HepG2 (cell line): ENCODE results near the gene SLC29A1. TPM values are rescaled to one million over a fixed set of nuclear protein-coding genes. Genes with fewer than 3 reads are reported as not detected.

Experiments
- HOXA3 ChIP-seq: sonication (generic); formaldehyde crosslinking; IDR thresholded peaks from 2 replicates; pipeline ENCODE4 v1.5.0; 2020; ENCODE audit warnings: missing genetic modification reagents
- HOXA9 ChIP-seq: sonication (generic); formaldehyde crosslinking; IDR thresholded peaks from 2 replicates; pipeline ENCODE4 v1.8.1; 2022; ENCODE audit warnings: missing genetic modification reagents, mild to moderate bottlenecking, moderate library complexity, borderline replicate concordance
- KDM3A ChIP-seq: IDR thresholded peaks from 2 replicates; pipeline ENCODE4 v1.6.1; 2018; ENCODE audit warnings: low read depth, missing compliant biosample characterization
- MAZ ChIP-seq, 2 experiments: sonication (generic) in 1 of 2; formaldehyde crosslinking in 1 of 2; IDR thresholded peaks; 2 replicates each; pipeline versions ENCODE4 v1.5.0 to v1.6.1; 2012 to 2020; ENCODE audit warnings: low read depth in 2 of 2, mild to moderate bottlenecking in 2 of 2, borderline replicate concordance in 1 of 2, improper control_type of control experiment in 1 of 2, low read length in 1 of 2, missing genetic modification reagents in 1 of 2, moderate library complexity in 1 of 2
- POGK ChIP-seq: sonication (generic); formaldehyde crosslinking; conservative IDR thresholded peaks from 2 replicates; pipeline ENCODE4 v1.8.0; 2022; ENCODE audit warnings: mild to moderate bottlenecking, moderate library complexity, missing genetic modification reagents
- POLR2G ChIP-seq: fragments of 200-400 bp; formaldehyde crosslinking; IDR thresholded peaks from 2 replicates; pipeline ENCODE4 v1.6.1; 2018; ENCODE audit warnings: mild to moderate bottlenecking, low read depth, low read length, moderate library complexity
- RBM39 ChIP-seq: fragments of 200-400 bp; formaldehyde crosslinking; IDR thresholded peaks from one replicate; pipeline ENCODE4 v1.6.1; 2018; ENCODE audit warnings: antibody characterized with exemption, mild to moderate bottlenecking, low read depth, low read length; ENCODE audit not compliant: poor library complexity, severe bottlenecking
- RNF219 ChIP-seq: sonication (generic); formaldehyde crosslinking; IDR thresholded peaks from 2 replicates; pipeline ENCODE4 v1.5.0; 2020; ENCODE audit warnings: mild to moderate bottlenecking, missing genetic modification reagents
- ZFX ChIP-seq: sonication (generic); formaldehyde crosslinking; IDR thresholded peaks from 2 replicates; pipeline ENCODE4 v1.4.0; 2020; ENCODE audit warnings: mild to moderate bottlenecking, low read depth, missing genetic modification reagents, moderate library complexity
- ZHX1 ChIP-seq: sonication (generic); formaldehyde crosslinking; IDR thresholded peaks from 2 replicates; pipeline ENCODE4 v1.8.1; 2022; ENCODE audit warnings: low read depth, mild to moderate bottlenecking, missing genetic modification reagents
- ZNF18 ChIP-seq: sonication (generic); formaldehyde crosslinking; IDR thresholded peaks from 2 replicates; pipeline ENCODE4 v1.8.0; 2022; ENCODE audit warnings: mild to moderate bottlenecking, missing genetic modification reagents; ENCODE audit not compliant: insufficient replicate concordance
- ZNF567 ChIP-seq: sonication (generic); formaldehyde crosslinking; IDR thresholded peaks from 2 replicates; pipeline ENCODE4 v1.8.1; 2023; ENCODE audit warnings: mild to moderate bottlenecking, missing genetic modification reagents, borderline replicate concordance
- ZNF839 ChIP-seq: sonication (generic); formaldehyde crosslinking; IDR thresholded peaks from 2 replicates; pipeline ENCODE4 v1.4.0; 2020; ENCODE audit warnings: missing genetic modification reagents, mild to moderate bottlenecking, borderline replicate concordance
- ZNF850 ChIP-seq: sonication (generic); formaldehyde crosslinking; conservative IDR thresholded peaks from 2 replicates; pipeline ENCODE4 v1.9.0; 2021; ENCODE audit warnings: mild to moderate bottlenecking, missing genetic modification reagents
- polyA plus RNA-seq, 8 experiments: library from polyadenylated mRNA; depleted of rRNA in 3 of 8; stranded (reverse) in 7 of 8; unstranded in 1 of 8; fragments of >200 nt; fragmentation: Illumina TruSeq in 4 of 8; extraction: Trizol in 4 of 8; gene quantifications; 2 replicates each; pipeline versions ENCODE4 v1.2.1 to v1.2.3, GENCODE V29; 2011 to 2016; ENCODE audit warnings: low read depth in 4 of 8, missing spikeins in 1 of 8, mixed read lengths in 1 of 8; ENCODE audit not compliant: insufficient read depth in 1 of 8
- total RNA-seq, 5 experiments: library from RNA; depleted of rRNA; stranded (reverse); fragments of >200 nt; fragmentation: Illumina TruSeq; extraction: Trizol; gene quantifications; 2 replicates each; pipeline ENCODE4 v1.2.3, GENCODE V29; 2016; ENCODE audit warnings: low read depth in 1 of 5

SLC29A1 gene
- total and polyA plus RNA-seq, 2 of the 13 experiments (the other 11 are each of a cell fraction or from before 2014, with no cell fraction given), result 43.2 to 106 TPM

- TF ChIP-seq POLR2G (no peak), POGK (CRISPR knock-in tag) (peak; percentile 52; the same call in 1 of the 2 replicates), ZNF839 (CRISPR knock-in tag) (peak; percentile 95; the same call in 1 of the 2 replicates), ZHX1 (CRISPR knock-in tag) (no peak), HOXA3 (CRISPR knock-in tag) (peak; percentile 68; the same call in 1 of the 2 replicates), KDM3A (CRISPR knock-in tag) (peak; percentile 80; the same call in 1 of the 2 replicates), HOXA9 (CRISPR knock-in tag) (no peak), RNF219 (no peak), ZNF18 (CRISPR knock-in tag) (no peak), RBM39 (no peak), ZFX (CRISPR knock-in tag) (peak; percentile 90), ZNF850 (CRISPR knock-in tag) (no peak), MAZ (IDR thresholded peaks at IDR 0.05; ENCODE audit: borderline replicate concordance, low read depth, low read length) (peak; percentile 51; the same call in 1 of the 2 replicates), MAZ (CRISPR knock-in tag; IDR thresholded peaks at IDR 0.05; ENCODE audit: low read depth) (peak; percentile 68), ZNF567 (0 out of 2 replicates have a peak, but pooled peaks have one; percentile 39)
Observed at GRCh38 chr6:44221291-44221960, 2.0 kb upstream of the SLC29A1 start (continued).
